Stimulated activated CD8-positive, alpha-beta memory T cell treated with anti-CD3 and anti-CD28 coated beads, Interleukin-4, amount 100 ng/mL, for 48 hours (primary cell): ENCODE results near the gene DNAAF3.
"Not testable (repeated sequence)": the region's sequence is repeated elsewhere in the genome, so short reads cannot be mapped to it uniquely, and the experiment has no call there.

Experiments used
- DNase-seq: peaks from one replicate; pipeline ENCODE4 v3.0.0-alpha.2; 2020

DNAAF3 gene

GRCh38 chr19:55166530-55167268, at the start of gene DNAAF3:
Gene DNAAF3 (minus strand): TSS chr19:55166613. CDS start chr19:55166413, 200 bp downstream.
- DNase-seq: peak; percentile 94

DNA sequence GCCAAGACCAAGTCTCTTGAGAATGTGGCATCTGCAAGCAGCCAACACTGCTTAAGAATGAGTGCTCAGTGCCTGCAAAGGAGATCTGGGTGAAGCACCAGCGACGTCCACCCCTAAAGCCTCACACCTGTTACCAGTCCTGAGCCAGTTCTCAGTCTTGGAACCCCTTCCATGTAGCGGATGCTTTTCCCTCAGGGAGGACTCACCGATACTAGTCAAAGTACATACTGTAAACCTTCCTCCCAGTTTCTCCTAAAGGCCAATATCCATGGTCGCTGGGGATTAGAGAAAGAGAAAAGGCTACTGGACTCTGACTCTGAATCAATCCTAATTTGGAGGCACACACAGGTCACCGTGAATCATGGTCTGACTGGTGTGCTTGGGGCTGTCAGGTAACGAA, 47.1 kb upstream of the DNAAF3 start:
- DNase-seq: no peak

- peak; percentile 71 for DNase-seq
Observed at GRCh38 chr19:55212447-55212846, 46.0 kb upstream of the DNAAF3 start.

GRCh38 chr19:55209693-55210472, 43.5 kb upstream of the DNAAF3 start:
- DNase-seq: no peak

DNA sequence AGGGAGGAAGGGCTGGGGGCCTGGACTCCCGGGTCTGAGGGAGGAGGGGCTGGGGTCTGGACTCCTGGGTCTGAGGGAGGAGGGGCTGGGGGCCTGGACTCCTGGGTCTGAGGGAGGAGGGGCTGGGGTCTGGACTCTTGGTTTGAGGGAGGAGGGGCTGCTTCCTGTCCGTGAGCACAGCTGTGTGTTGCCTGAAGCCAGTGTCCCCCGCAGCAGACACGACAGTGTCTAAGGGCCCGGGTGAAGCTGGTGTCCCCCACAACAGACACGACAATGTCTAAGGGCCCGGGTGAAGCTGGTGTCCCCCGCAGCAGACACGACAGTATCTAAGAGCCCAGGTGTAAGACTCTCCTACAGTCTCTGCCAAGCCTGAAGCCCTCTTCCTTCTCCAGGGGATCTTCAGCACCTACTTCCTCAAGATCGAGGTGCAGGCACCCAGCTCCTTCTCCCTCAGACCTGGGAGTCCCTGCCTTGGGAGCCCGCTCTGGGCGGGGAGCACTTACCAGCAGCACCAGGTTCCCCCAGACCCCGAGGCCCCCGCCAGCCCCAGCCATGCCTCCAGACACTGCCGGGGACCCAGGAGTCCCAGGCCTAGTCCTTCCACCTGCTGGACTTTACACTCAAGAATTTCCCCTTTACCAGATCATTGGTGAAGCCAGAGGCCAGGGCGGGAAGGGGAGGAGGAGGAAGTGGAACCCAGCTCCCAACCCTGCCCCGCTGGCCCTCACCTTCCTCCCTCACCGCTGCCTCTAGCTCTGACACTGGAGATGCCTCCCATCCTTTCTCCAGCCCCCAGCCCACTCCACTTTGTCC, 42.7 kb upstream of the DNAAF3 start, which contains the start of gene PTPRH:
TSS of gene PTPRH (minus strand) at position 622 of the 813 bp plus-strand sequence. CDS start at position 554, 68 bp downstream.
- no peak for DNase-seq

- DNase-seq: peak; percentile 77
Observed at GRCh38 chr19:55206664-55207500, 40.5 kb upstream of the DNAAF3 start.

DNA sequence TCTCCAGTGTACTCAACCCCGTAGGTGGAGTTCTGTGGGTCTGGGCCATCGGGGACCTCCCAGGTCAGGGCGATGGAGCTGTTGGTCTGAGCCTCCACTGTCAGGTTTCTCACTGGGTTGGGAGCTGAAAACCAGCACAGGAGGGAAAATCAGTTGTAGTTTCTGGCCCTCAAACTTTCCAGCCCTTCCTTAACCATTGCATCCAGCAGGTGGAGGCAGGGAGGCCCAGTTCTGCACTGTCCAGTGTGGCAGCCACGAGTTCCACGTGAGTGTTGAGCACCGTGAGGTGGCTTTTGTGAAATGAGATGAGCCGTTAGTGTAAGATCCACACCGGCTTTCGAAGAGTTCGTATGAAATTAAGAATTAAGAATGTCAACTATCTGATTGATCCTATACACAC, 35.8 kb upstream of the DNAAF3 start:
- not testable (repeated sequence) for DNase-seq

DNA sequence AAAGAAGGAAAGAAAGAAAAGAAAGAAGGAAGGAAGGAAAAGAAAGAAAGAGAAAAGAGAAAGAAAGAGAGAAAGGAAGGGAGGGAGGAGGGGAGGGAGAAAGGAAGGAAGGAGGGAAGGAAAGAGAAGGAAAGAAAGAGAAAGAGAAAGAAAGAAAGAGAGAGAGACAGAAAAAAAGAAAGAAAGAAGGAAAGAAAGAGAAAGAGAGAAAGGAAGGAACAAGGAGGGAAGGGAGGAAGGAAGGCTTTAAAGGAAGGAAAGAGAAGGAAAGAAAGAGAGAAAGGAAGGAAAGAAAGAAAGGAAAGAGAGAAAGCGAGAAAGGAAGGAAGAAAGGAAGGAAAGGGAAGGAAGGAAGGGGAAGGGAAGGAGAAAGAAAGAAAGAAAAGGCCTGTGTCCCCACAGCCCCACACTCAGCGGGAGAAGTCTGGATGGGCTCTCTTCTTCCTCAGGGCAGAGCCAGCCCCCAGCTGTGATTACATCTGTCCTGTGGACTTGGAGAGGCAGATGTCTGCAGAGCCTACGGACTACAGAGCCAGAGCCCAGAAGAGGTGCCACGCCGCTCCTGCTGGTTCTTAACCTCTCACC, 33.3 kb upstream of the DNAAF3 start:
- no peak for DNase-seq

- no peak for DNase-seq
Observed at GRCh38 chr19:55198651-55199050, 32.2 kb upstream of the DNAAF3 start.

DNA sequence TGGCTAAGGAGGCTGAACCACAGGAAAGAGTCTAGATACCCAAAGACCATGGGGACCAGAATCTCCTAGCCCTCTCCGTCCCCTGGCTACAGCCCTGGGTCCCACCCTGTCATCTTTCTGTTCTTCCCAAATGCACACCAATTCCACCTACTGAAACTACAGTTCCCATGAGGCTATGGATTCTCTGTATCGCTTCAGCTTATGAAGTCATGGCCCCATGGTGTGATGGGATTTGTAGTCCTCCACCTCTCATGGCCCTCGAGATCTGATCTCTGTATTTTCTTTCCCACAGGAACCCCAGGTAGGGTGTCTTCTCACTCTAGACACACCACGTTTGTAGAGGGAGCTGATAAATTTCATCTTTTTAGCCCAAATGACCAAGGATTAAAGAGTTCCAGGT, 31.1 kb upstream of the DNAAF3 start:
- DNase-seq: no peak

DNA sequence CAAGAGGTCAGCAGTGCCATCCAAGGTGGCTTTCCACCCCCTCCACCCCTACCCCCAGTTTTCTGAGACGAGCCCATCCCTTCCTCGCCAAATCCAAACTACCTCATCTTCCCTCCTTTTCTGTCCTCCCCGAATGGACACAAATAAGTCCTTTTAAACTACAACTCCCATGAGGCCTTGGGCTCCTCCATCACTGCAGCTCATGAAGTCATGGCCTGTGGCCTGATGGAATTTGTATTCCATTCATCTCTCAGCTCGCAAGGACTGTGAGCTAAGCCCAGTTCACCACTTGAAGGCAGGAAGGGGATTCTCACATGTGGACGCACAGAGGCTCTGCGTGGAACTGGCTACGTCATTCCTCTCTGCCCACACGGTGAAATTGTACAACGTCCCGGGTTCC, 30.4 kb upstream of the DNAAF3 start:
- no peak for DNase-seq

DNA sequence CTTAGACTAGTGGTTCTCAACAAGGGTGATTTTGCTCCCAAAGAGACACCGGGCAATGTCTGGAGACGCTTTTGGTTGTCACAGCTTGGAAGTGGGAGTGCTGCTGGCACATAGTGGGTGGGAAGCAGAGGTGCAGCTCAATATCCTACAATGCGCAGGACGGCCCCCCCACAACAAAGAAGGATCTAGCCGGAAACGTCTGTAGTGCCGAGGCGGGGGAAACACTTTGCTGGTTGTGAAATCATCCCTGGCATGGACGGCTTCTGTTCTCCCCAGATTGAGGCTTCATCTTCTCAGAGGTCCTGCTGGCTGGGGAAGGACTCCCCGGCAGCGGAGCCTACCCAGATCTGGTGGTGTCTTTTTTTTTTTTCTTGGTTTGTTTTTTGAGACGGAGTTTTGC, 27.1 kb upstream of the DNAAF3 start:
- DNase-seq: no peak

DNA sequence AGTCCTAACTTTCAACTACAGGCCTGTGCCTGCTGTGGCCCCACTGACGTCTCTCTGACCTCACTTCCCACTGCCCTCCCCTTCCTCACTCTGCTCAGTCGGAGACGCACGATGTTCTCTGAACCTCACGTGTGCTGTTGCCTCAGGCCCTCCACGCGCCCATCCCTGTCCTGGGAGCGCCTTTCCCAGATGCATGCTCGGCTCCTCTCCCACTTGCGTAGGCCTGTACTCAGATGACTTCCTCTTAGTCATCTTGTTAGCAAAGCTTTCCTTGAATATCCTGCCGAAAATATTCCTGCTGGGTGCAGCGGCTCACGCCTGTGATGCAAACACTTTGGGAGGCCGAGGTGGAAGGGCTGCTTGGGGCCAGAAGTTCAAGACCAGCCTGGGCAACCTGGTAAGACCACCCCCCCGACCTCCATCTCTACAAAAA, 23.0 kb upstream of the DNAAF3 start:
- DNase-seq: no peak

GRCh38 chr19:55188625-55189024, 22.2 kb upstream of the DNAAF3 start:
- DNase-seq: no peak

DNA sequence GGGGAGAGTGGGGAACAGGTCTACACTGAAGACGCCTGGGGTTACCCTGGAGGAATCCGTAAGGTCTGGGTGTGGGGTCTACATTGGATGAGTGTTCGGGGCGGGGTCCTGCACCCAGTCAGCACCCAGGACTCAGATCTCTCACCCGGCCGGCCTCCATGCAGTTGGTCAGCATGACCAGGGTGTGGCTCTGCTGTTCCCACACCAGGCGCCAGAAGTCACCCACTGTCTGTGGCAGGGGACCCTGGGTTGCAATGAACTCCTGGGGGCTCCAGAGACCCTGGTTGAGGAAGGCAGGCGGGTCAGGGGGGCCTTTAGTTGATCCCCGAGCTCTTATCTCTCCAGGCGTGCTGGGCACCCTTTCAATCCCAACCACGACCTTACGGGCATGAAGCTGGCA, 19.7 kb upstream of the DNAAF3 start:
- no peak for DNase-seq

- DNase-seq: no peak
Observed at GRCh38 chr19:55181740-55182139, 15.3 kb upstream of the DNAAF3 start.

DNA sequence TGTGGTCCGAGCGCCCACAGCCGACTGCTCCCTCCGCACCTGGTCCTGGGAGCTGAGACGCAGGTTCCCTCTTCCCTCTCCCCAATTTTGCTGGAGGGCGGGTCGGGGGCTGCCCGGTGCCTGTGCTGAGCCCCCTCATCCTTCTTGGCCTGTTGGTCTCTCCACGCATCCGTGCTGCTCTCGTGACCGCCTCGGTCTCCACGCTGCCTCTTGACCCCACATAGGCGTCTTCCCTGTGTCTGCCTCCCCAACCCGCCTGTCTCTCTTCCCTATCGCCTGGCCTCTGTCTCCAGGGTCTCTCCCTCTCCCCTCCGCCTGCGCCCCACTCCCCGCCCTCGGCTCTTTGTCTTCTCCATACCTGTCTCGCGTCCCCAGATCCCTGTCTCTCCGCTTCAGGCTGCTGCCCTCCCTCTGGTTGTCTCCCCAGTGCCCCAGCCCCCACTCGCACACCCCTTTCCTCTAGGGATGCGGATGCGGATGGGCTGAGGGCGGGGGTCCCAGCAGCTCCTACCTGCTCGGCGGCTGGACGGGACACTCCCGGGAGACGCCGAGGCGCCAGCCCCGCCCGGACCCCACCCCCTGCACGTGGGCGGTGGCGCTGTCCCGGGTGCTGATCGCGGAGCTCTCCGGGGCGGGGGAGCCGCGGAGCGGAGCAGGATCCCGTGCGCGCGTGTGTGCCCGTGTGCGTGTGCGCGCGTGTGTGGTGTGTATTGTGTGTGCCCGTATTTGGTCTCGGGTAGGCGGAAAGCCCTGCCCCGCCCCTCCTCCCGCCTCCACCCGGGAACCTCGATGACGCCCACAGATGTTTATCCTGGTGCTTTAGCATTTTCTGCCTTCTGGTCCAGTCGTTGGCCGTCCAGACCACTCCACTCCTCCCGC, 13.4 kb upstream of the DNAAF3 start, which contains the start of gene SYT5:
TSS of gene SYT5 (minus strand) at position 684 of the 879 bp plus-strand sequence. CDS start 1,248 bp downstream, outside the sequence.
- peak; percentile 81 for DNase-seq

GRCh38 chr19:55178781-55179599, 12.6 kb upstream of the DNAAF3 start:
- DNase-seq: peak; percentile 93

DNA sequence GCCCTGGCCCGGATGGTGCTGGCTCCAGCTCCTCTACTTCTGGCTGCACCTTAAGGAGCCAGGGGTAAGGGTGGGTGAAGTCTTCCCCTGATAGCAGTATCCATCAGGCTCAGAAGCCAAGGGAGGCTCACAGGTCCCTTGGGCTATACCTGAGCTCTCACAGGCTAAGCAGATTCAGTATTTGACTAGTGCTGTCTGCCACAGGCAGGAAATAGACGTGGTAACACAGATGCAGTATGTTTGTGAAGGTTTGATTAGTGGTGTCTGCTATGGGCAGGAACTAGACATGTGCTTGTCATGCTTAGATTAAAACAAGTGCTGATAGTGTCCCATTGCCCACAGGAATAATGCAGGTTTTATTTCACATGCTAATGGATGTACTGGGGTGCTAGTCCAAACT, 9.7 kb upstream of the DNAAF3 start:
- DNase-seq: no peak
